OCI-LY7 (cell line): Measurements from ENCODE around the gene PIAS4. TPM values are rescaled to one million over a fixed set of nuclear protein-coding genes. Genes with fewer than 3 reads are reported as not detected.

Source experiments
- BruUV-seq: library from RNA; stranded (reverse); fragments of 400-500 nt; replicated peaks from 2 replicates; lab custom pipeline; 2021; lab: Mats Ljungman, UMichigan
- CTCF ChIA-PET: fragments of 300-600 bp; sonication (Branson Sonifier 250); formaldehyde crosslinking; loops from one replicate; lab custom pipeline; 2022; ENCODE audit warnings: antibody characterized with exemption; ENCODE audit not compliant: unreplicated experiment; lab: Charles Lee
- POLR2A ChIA-PET: fragments of 300-600 bp; sonication (Branson Sonifier 250); formaldehyde crosslinking; loops from one replicate; lab custom pipeline; 2022; ENCODE audit warnings: antibody characterized with exemption; lab: Charles Lee
- DNase-seq: peaks from one replicate; pipeline ENCODE4 v3.0.0-alpha.2; 2015; ENCODE audit warnings: low spot score
- H2AFZ ChIP-seq: fragments of 200-600 bp; sonication (generic), shearing (Covaris generic); 2 replicates; pipeline ENCODE4 v1.6.1; 2014; ENCODE audit warnings: mild to moderate bottlenecking, antibody characterized with exemption, low read length, moderate library complexity
- H3K27ac ChIP-seq: fragments of 200-600 bp; sonication (generic); 2 replicates; pipeline ENCODE4 v1.5.1; 2014; ENCODE audit warnings: mixed run types, low read depth, mild to moderate bottlenecking, moderate library complexity, low read length, inconsistent platforms; ENCODE audit not compliant: poor library complexity, severe bottlenecking
- H3K36me3 ChIP-seq: fragments of 200-600 bp; sonication (generic); 2 replicates; pipeline ENCODE4 v1.6.1; 2014; ENCODE audit warnings: mild to moderate bottlenecking, antibody characterized with exemption, low read length, moderate library complexity, mixed read lengths; ENCODE audit not compliant: insufficient read depth
- H3K4me1 ChIP-seq: fragments of 200-600 bp; sonication (generic); 2 replicates; pipeline ENCODE4 v1.5.1; 2014; ENCODE audit warnings: mild to moderate bottlenecking, low read length; ENCODE audit not compliant: insufficient read depth, poor library complexity, severe bottlenecking
- H3K4me2 ChIP-seq: fragments of 200-600 bp; sonication (generic); 2 replicates; pipeline ENCODE4 v1.6.1; 2014; ENCODE audit warnings: mild to moderate bottlenecking, low read length
- H3K4me3 ChIP-seq: fragments of 200-600 bp; sonication (generic); 2 replicates; pipeline ENCODE4 v1.5.1; 2014; ENCODE audit warnings: mild to moderate bottlenecking, low read depth, low read length; ENCODE audit not compliant: poor library complexity, severe bottlenecking
- H3K79me2 ChIP-seq: fragments of 200-600 bp; sonication (generic); 2 replicates; pipeline ENCODE4 v1.6.1; 2016; ENCODE audit warnings: low read depth, mild to moderate bottlenecking, low read length, moderate library complexity, mixed read lengths; ENCODE audit not compliant: insufficient read depth
- H3K9me2 ChIP-seq: fragments of 200-600 bp; sonication (generic); 2 replicates; pipeline ENCODE4 v1.6.1; 2016; ENCODE audit warnings: mild to moderate bottlenecking, low read length, mixed read lengths; ENCODE audit not compliant: insufficient read depth
- H3K9me3 ChIP-seq: fragments of 200-600 bp; sonication (generic); 2 replicates; pipeline ENCODE4 v1.6.1; 2014; ENCODE audit warnings: mild to moderate bottlenecking, mixed run types, low read length, mixed read lengths
- H4K20me1 ChIP-seq: fragments of 200-600 bp; sonication (generic); 2 replicates; pipeline ENCODE4 v1.6.1; 2014; ENCODE audit warnings: mild to moderate bottlenecking, antibody characterized with exemption, low read length, moderate library complexity, mixed read lengths; ENCODE audit not compliant: insufficient read depth
- CTCF ChIP-seq: fragments of 200-600 bp; sonication (generic); conservative IDR thresholded peaks from 2 replicates; pipeline ENCODE4 v1.5.1; 2014; ENCODE audit warnings: mild to moderate bottlenecking, antibody characterized with exemption, low read length, moderate library complexity, mixed read lengths
- EZH2phosphoT487 ChIP-seq: fragments of 200-600 bp; sonication (generic); IDR thresholded peaks from 2 replicates; pipeline ENCODE4 v1.6.1; 2018; ENCODE audit warnings: low read depth, borderline replicate concordance, mild to moderate bottlenecking, mixed run types, antibody characterized with exemption, low read length, moderate library complexity, mixed read lengths
- intact Hi-C: fragments of 100-400 bp; cut with micrococcal nuclease; formaldehyde crosslinking; loops from one replicate; pipeline ENCODE4 v1.10.0; 2022; ENCODE audit not compliant: unreplicated experiment
- total RNA-seq, 2 experiments: library from RNA; depleted of rRNA in 1 of 2; stranded (reverse); fragments of >200 nt in 1 of 2; shearing (Covaris generic) in 1 of 2; gene quantifications; 2 replicates each; pipeline ENCODE4 v1.2.3, GENCODE V29; 2014 to 2022

Gene PIAS4
- total RNA-seq, 2 experiments from 2014 or later, result 25.3 to 35.0 TPM

GRCh38 chr19:4034048-4035017 is 26.8 kb downstream of the PIAS4 start:
- ChIA-PET POLR2A (no interaction called here), CTCF (interaction anchor here (0.6 kb wide), 1 partner anchor 67 kb away, joined by 3 read pairs; no protein-coding TSS in a partner anchor)
- no peak for DNase-seq
- H3K4me1 ChIP-seq, result no peaks in the 10 kb centered on the region
- H3K9me2 ChIP-seq, result no peaks in the 10 kb centered on the region
- H4K20me1 ChIP-seq, result no peaks in the 10 kb centered on the region
- peaks cover 10% of the 10 kb centered on the region for H3K9me3 ChIP-seq
- no peak overlapping the region for H3K4me3 ChIP-seq
- no peak overlapping the region for H2AFZ ChIP-seq
- peaks cover 47% of the 10 kb centered on the region for H3K36me3 ChIP-seq
- no TSS peak for BruUV-seq
- no peak for TF ChIP-seq CTCF
- no peak for TF ChIP-seq EZH2phosphoT487
- no peaks in the 10 kb centered on the region for H3K79me2 ChIP-seq
- H3K4me2 ChIP-seq, result no peak overlapping the region
- H3K27ac ChIP-seq, result no peak overlapping the region
- intact Hi-C loops, result no loop called here

- H3K9me2 ChIP-seq, result no peaks in the 10 kb centered on the region
- peaks cover 10% of the 10 kb centered on the region for H3K9me3 ChIP-seq
- no peaks in the 10 kb centered on the region for H3K79me2 ChIP-seq
- TF ChIP-seq CTCF, result no peak
- no peak for TF ChIP-seq EZH2phosphoT487
- H4K20me1 ChIP-seq, result no peaks in the 10 kb centered on the region
- no peak overlapping the region for H3K4me3 ChIP-seq
- peaks cover 45% of the 10 kb centered on the region for H3K36me3 ChIP-seq
- CTCF ChIA-PET, result interaction anchor here (0.6 kb wide), 1 partner anchor 66 kb away, joined by 3 read pairs; no protein-coding TSS in a partner anchor
- intact Hi-C loops, result no loop called here
- H2AFZ ChIP-seq, result no peak overlapping the region
- H3K27ac ChIP-seq, result no peak overlapping the region
- BruUV-seq, result no TSS peak
- no peak overlapping the region for H3K4me2 ChIP-seq
- DNase-seq, result no peak
- POLR2A ChIA-PET, result no interaction called here
- H3K4me1 ChIP-seq, result no peaks in the 10 kb centered on the region
These were observed 27.6 kb downstream of the PIAS4 start for GRCh38 chr19:4035018-4035566.
